Erythroblast (primary cell): ENCODE data around the gene RIPOR2.
"Not testable (repeated sequence)": the region's sequence is repeated elsewhere in the genome, so short reads cannot be mapped to it uniquely, and the experiment has no call there.

ENCODE experiments used
- DNase-seq, 2 experiments: peaks; one replicate each; lab custom pipeline; 2025; lab: John Stamatoyannopoulos, UW
- GATA1 ChIP-seq: IDR thresholded peaks from 2 replicates; pipeline ENCODE4 v1.6.1; 2011; ENCODE audit warnings: low read depth, mild to moderate bottlenecking, control low read depth, low read length, moderate library complexity
- POLR2A ChIP-seq: IDR thresholded peaks from 2 replicates; pipeline ENCODE4 v1.6.1; 2011; ENCODE audit warnings: mild to moderate bottlenecking, low read length

RIPOR2 gene

GRCh38 chr6:24927277-24927955 is 8.3 kb downstream of the RIPOR2 start:
- TF ChIP-seq POLR2A (no peak), GATA1 (no peak)
- DNase-seq, result no peak

- DNase-seq, result not testable (repeated sequence)
Observed at GRCh38 chr6:24926647-24927046, 9.1 kb downstream of the RIPOR2 start.

- TF ChIP-seq GATA1 (no peak), POLR2A (no peak)
- DNase-seq, result no peak
Observed at GRCh38 chr6:24926192-24926591, 9.6 kb downstream of the RIPOR2 start.

GRCh38 chr6:24925661-24926060 is 10.1 kb downstream of the RIPOR2 start:
- TF ChIP-seq POLR2A (no peak), GATA1 (no peak)

GRCh38 chr6:24924580-24925356 is 11.0 kb downstream of the RIPOR2 start:
- no peak for TF ChIP-seq GATA1
- peak in 1 of 2 experiments; percentile 8 for DNase-seq

More at GRCh38 chr6:24925661-24926060, 10.1 kb downstream of the RIPOR2 start:
- DNase-seq, result no peak

GRCh38 chr6:24923885-24924401 is 11.8 kb downstream of the RIPOR2 start:
- no peak for DNase-seq
- TF ChIP-seq GATA1 (no peak), POLR2A (no peak)

- TF ChIP-seq POLR2A, result no peak
- DNase-seq, result no peak
Observed at GRCh38 chr6:24922814-24923213, 12.9 kb downstream of the RIPOR2 start.

- no peak for TF ChIP-seq POLR2A
- no peak for TF ChIP-seq GATA1
- DNase-seq, result no peak
Observed at GRCh38 chr6:24922170-24922569, 13.6 kb downstream of the RIPOR2 start.

GRCh38 chr6:24920136-24920535 is 15.6 kb downstream of the RIPOR2 start:
- TF ChIP-seq POLR2A (no peak), GATA1 (no peak)
- no peak for DNase-seq

- no peak for DNase-seq
- no peak for TF ChIP-seq GATA1
- no peak for TF ChIP-seq POLR2A
Observed at GRCh38 chr6:24919056-24919892, 16.5 kb downstream of the RIPOR2 start.

GRCh38 chr6:24918641-24919055 is 17.1 kb downstream of the RIPOR2 start:
- TF ChIP-seq POLR2A, result no peak
- TF ChIP-seq GATA1, result no peak
- DNase-seq, result no peak

GRCh38 chr6:24916496-24916895 is 19.3 kb downstream of the RIPOR2 start:
- TF ChIP-seq POLR2A (no peak), GATA1 (no peak)
- DNase-seq, result peak; percentile 25 to 62

GRCh38 chr6:24915641-24916040 is 20.1 kb downstream of the RIPOR2 start:
- DNase-seq, result no peak
- TF ChIP-seq POLR2A (no peak), GATA1 (no peak)

- DNase-seq, result not testable (repeated sequence)
Observed at GRCh38 chr6:24914082-24914481, 21.7 kb downstream of the RIPOR2 start.
